MM.1S (cell line): ENCODE data around the gene NAGPA.
"Not testable (repeated sequence)": the region's sequence is repeated elsewhere in the genome, so short reads cannot be mapped to it uniquely, and the experiment has no call there.

ENCODE experiments used
- DNase-seq: peaks from one replicate; pipeline ENCODE4 v3.0.0-alpha.2; 2015
- H2AFZ ChIP-seq: fragments of 300-600 bp; sonication (generic); 2 replicates; pipeline ENCODE4 v1.6.0; 2016; ENCODE audit warnings: antibody characterized with exemption, low read length
- H3F3A ChIP-seq: fragments of 300-600 bp; sonication (generic); 2 replicates; pipeline ENCODE4 v1.6.1; 2016; ENCODE audit warnings: mild to moderate bottlenecking, antibody characterized with exemption, low read length, moderate library complexity, mixed read lengths; ENCODE audit not compliant: insufficient read depth
- H3K27ac ChIP-seq: fragments of 300-600 bp; sonication (generic); 2 replicates; pipeline ENCODE4 v1.5.1; 2016; ENCODE audit warnings: mild to moderate bottlenecking, low read length
- H3K27me3 ChIP-seq: fragments of 300-600 bp; sonication (generic); replicated peaks from 2 replicates; pipeline ENCODE4 v1.6.0; 2016; ENCODE audit warnings: low read length; ENCODE audit not compliant: insufficient read depth
- H3K36me3 ChIP-seq: fragments of 300-600 bp; sonication (generic); replicated peaks from 2 replicates; pipeline ENCODE4 v1.6.1; 2016; ENCODE audit warnings: mild to moderate bottlenecking, low read length, mixed read lengths; ENCODE audit not compliant: insufficient read depth
- H3K4me1 ChIP-seq: fragments of 300-600 bp; sonication (generic); 2 replicates; pipeline ENCODE4 v1.6.1; 2016; ENCODE audit warnings: low read length, mixed read lengths
- H3K4me2 ChIP-seq: fragments of 300-600 bp; sonication (generic); 2 replicates; pipeline ENCODE4 v1.6.0; 2016; ENCODE audit warnings: low read depth, low read length
- H3K4me3 ChIP-seq: fragments of 300-600 bp; sonication (generic); 2 replicates; pipeline ENCODE4 v1.5.1; 2016; ENCODE audit warnings: low read length, mixed read lengths
- H3K79me2 ChIP-seq: fragments of 300-600 bp; sonication (generic); 2 replicates; pipeline ENCODE4 v1.6.1; 2016; ENCODE audit warnings: mixed run types, low read length, mixed read lengths
- H3K9ac ChIP-seq: fragments of 300-600 bp; sonication (generic); 2 replicates; pipeline ENCODE4 v1.6.1; 2016; ENCODE audit warnings: low read length, mixed read lengths
- H3K9me2 ChIP-seq: fragments of 300-600 bp; sonication (generic); replicated peaks from 2 replicates; pipeline ENCODE4 v1.6.1; 2016; ENCODE audit warnings: mild to moderate bottlenecking, low read length, mixed read lengths; ENCODE audit not compliant: insufficient read depth
- H3K9me3 ChIP-seq: fragments of 300-600 bp; sonication (generic); replicated peaks from 2 replicates; pipeline ENCODE4 v1.6.1; 2016; ENCODE audit warnings: mild to moderate bottlenecking, low read length, mixed read lengths; ENCODE audit not compliant: insufficient read depth
- H4K20me1 ChIP-seq: fragments of 300-600 bp; sonication (generic); 2 replicates; pipeline ENCODE4 v1.6.1; 2016; ENCODE audit warnings: mild to moderate bottlenecking, low read length, moderate library complexity, mixed read lengths; ENCODE audit not compliant: insufficient read depth
- CTCF ChIP-seq: fragments of 300-600 bp; sonication (generic); IDR thresholded peaks from 2 replicates; pipeline ENCODE4 v1.5.1; 2016; ENCODE audit warnings: antibody characterized with exemption, low read length, mixed read lengths
- EZH2 ChIP-seq: fragments of 300-600 bp; sonication (generic); optimal IDR thresholded peaks from 2 replicates; pipeline ENCODE3; 2017; ENCODE audit warnings: low read depth, mild to moderate bottlenecking, antibody characterized with exemption, low read length, mixed read lengths
- EZH2phosphoT487 ChIP-seq: fragments of 300-600 bp; sonication (generic); IDR thresholded peaks from 2 replicates; pipeline ENCODE4 v1.6.1; 2018; ENCODE audit warnings: antibody characterized with exemption, low read length

Gene NAGPA

GRCh38 chr16:5033256-5034166, at the start of gene NAGPA:
TSS of gene NAGPA (minus strand) at chr16:5033935. CDS start at chr16:5033914, 21 bp downstream.
- Histone ChIP-seq H3K9me3 (no peaks in the 10 kb centered on the region), H3K27ac (no peak within 1 kb of the TSS), H2AFZ (peak within 1 kb of the TSS; percentile 87), H4K20me1 (no peaks in the 10 kb centered on the region), H3K9ac (peak within 1 kb of the TSS; percentile 32; the same call in 1 of the 2 replicates), H3K79me2 (no peaks in the 10 kb centered on the region), H3K4me2 (peak within 1 kb of the TSS; percentile 75), H3K4me1 (peaks cover 8% of the 10 kb centered on the region; the same call in 1 of the 2 replicates), H3F3A (no peaks in the 10 kb centered on the region), H3K4me3 (peak within 1 kb of the TSS; percentile 94), H3K36me3 (no peaks in the 10 kb centered on the region), H3K27me3 (peaks cover 3% of the 10 kb centered on the region; the same call in 1 of the 2 replicates), H3K9me2 (no peaks in the 10 kb centered on the region)
- no peak for TF ChIP-seq EZH2phosphoT487
- DNase-seq, result peak; percentile 80

- not testable (repeated sequence) for H3K36me3 ChIP-seq
Observed at GRCh38 chr16:5080996-5081395, 47.3 kb upstream of the NAGPA start.

GRCh38 chr16:5080461-5080860, 46.7 kb upstream of the NAGPA start:
- H3F3A ChIP-seq, H3K79me2 ChIP-seq, H3K9me2 ChIP-seq, H3K36me3 ChIP-seq, H3K4me3 ChIP-seq, H2AFZ ChIP-seq, H3K4me1 ChIP-seq, H3K27me3 ChIP-seq, H3K27ac ChIP-seq, H3K4me2 ChIP-seq, H3K9ac ChIP-seq, H3K9me3 ChIP-seq, DNase-seq, H4K20me1 ChIP-seq: not testable (repeated sequence)

More at GRCh38 chr16:5080996-5081395, 47.3 kb upstream of the NAGPA start:
- not testable (repeated sequence) for H3K9me2 ChIP-seq, H3F3A ChIP-seq, H3K4me3 ChIP-seq, H3K79me2 ChIP-seq, H3K9ac ChIP-seq, DNase-seq, H3K27ac ChIP-seq, H4K20me1 ChIP-seq, H2AFZ ChIP-seq, H3K4me2 ChIP-seq, H3K9me3 ChIP-seq, H3K27me3 ChIP-seq, H3K4me1 ChIP-seq

- Histone ChIP-seq H3K9ac (no peak overlapping the region), H3F3A (no peaks in the 10 kb centered on the region), H3K4me1 (no peaks in the 10 kb centered on the region), H2AFZ (no peak overlapping the region), H3K27ac (no peak overlapping the region), H3K9me2 (no peaks in the 10 kb centered on the region), H3K36me3 (no peaks in the 10 kb centered on the region), H3K9me3 (no peaks in the 10 kb centered on the region), H3K4me2 (no peak overlapping the region), H3K4me3 (no peak overlapping the region), H4K20me1 (no peaks in the 10 kb centered on the region), H3K79me2 (peaks cover 9% of the 10 kb centered on the region), H3K27me3 (no peaks in the 10 kb centered on the region)
- DNase-seq, result no peak
- no peak for TF ChIP-seq EZH2
- TF ChIP-seq EZH2phosphoT487, result no peak
- TF ChIP-seq CTCF, result no peak
Observed at GRCh38 chr16:5078626-5079025, 44.9 kb upstream of the NAGPA start.
